ENCODE results near the gene CD99. TPM values are rescaled to one million over a fixed set of nuclear protein-coding genes. Genes with fewer than 3 reads are reported as not detected.
A peak's percentile ranks its signal among the peaks of the same experiment; 100 is the strongest.
"Not testable (repeated sequence)": the region's sequence is repeated elsewhere in the genome, so short reads cannot be mapped to it uniquely, and the experiment has no call there.

Gene CD99
- total RNA-seq, 1 experiment from 2014 or later, result 92.1 TPM

DNA sequence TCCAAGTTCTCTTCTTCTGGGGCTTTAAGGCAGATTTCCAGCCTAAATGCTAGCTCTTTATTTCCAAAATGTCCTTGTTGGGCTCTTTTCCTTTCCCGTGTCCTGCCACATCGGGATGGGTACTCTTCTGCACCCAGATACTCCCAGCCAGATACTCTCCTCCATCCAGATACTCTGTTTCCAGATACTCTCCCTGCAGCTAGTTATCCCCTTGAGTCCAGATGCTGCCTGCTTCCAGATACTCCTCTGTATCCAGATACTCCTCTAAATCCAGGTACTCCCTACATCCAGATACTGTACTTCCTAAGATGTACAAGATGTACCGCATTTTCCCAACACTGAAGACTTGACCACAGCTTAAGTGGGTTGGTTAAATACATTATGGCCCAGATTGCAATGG lies 50.3 kb downstream of the CD99 start:
- no peak overlapping the region for H3T11ph ChIP-seq (ENCODE audit: low read length)
- no peak overlapping the region for H3K56ac ChIP-seq (ENCODE audit: insufficient read length, low read depth, low read length)
- H3K9me3 ChIP-seq (ENCODE audit: control insufficient read depth, low read depth, low read length), result no peaks in the 10 kb centered on the region
- no CpG with 5 or more reads among the region's 3 CpGs for WGBS (ENCODE audit: extremely low coverage, insufficient read length, low lambda C conversion rate)
- H3K4me1 Mint-ChIP-seq, result peaks cover 4 to 7% of the 10 kb centered on the region in 2 experiments; a peak in 3 of 4 replicates
- H3K4me1 ChIP-seq (ENCODE audit: insufficient read depth, low read length), result no peaks in the 10 kb centered on the region
- no peaks in the 10 kb centered on the region for H4K20me1 ChIP-seq (ENCODE audit: control insufficient read depth, insufficient read depth, insufficient read length)
- no peak overlapping the region for H3K27ac Mint-ChIP-seq
- no peaks in the 10 kb centered on the region for H3K9me3 Mint-ChIP-seq
- no peaks in the 10 kb centered on the region for H3K27me3 Mint-ChIP-seq (ENCODE audit: low read depth)
- H4K8ac ChIP-seq (replicated peaks; ENCODE audit: insufficient read length, low read depth, low read length), result no peak overlapping the region
- H3K79me1 ChIP-seq (ENCODE audit: insufficient read depth, low read depth, low read length, poor library complexity, severe bottlenecking), result no peaks in the 10 kb centered on the region
- no peak overlapping the region for H2BK15ac ChIP-seq (ENCODE audit: low read depth, low read length)
- H3K23ac ChIP-seq (ENCODE audit: insufficient read length, low read depth, low read length), result no peak overlapping the region
- no peak overlapping the region for H2BK5ac ChIP-seq (ENCODE audit: insufficient read length, low read length)
- no peak overlapping the region for H2AK5ac ChIP-seq (ENCODE audit: insufficient read length, low read length)
- no peaks in the 10 kb centered on the region for H3K23me2 ChIP-seq (ENCODE audit: insufficient read length, low read depth, low read length, poor library complexity, severe bottlenecking)
- no peak overlapping the region for H3K9ac ChIP-seq (ENCODE audit: extremely low read depth, insufficient read length, low read length)
- H3K4me2 ChIP-seq (ENCODE audit: insufficient read depth, insufficient read length, low read length), result no peak overlapping the region
- no peak for DNase-seq
- peaks cover 6 to 19% (median 12%) of the 10 kb centered on the region in 3 experiments; a peak in 5 of 7 replicates for H3K36me3 Mint-ChIP-seq (ENCODE audit: insufficient read depth in 1 of 3, low read depth in 3 of 3)
- H3K14ac ChIP-seq (ENCODE audit: insufficient read depth, low read length), result no peak overlapping the region
- no peak for TF ChIP-seq CTCF (conservative IDR thresholded peaks at IDR 0.05)
- H4K5ac ChIP-seq (ENCODE audit: insufficient read length, low read depth, low read length), result no peak overlapping the region
- peak overlapping the region; percentile 73 for H2BK12ac ChIP-seq (ENCODE audit: insufficient read length, low read depth, low read length)
- no peak overlapping the region for H2BK120ac ChIP-seq (ENCODE audit: low read depth, low read length, poor library complexity, severe bottlenecking)
- H3K4ac ChIP-seq (ENCODE audit: low read depth, low read length), result no peak overlapping the region
- no peak overlapping the region for H2BK20ac ChIP-seq (ENCODE audit: low read depth, low read length, poor library complexity, severe bottlenecking)
- H3K27me3 ChIP-seq (ENCODE audit: insufficient read depth, low read length), result no peaks in the 10 kb centered on the region
- no peaks in the 10 kb centered on the region for H3K79me2 ChIP-seq (ENCODE audit: insufficient read depth, low read length)
- H4K91ac ChIP-seq (ENCODE audit: insufficient read length, low read depth, low read length), result no peak overlapping the region
- H2AFZ ChIP-seq (ENCODE audit: low read length), result no peak overlapping the region
- H3K18ac ChIP-seq (ENCODE audit: insufficient read length, low read depth, low read length), result no peak overlapping the region
- no peak overlapping the region for H3K27ac ChIP-seq (ENCODE audit: insufficient read length, low read depth, low read length)
- H3K4me3 Mint-ChIP-seq, result no peak overlapping the region

DNA sequence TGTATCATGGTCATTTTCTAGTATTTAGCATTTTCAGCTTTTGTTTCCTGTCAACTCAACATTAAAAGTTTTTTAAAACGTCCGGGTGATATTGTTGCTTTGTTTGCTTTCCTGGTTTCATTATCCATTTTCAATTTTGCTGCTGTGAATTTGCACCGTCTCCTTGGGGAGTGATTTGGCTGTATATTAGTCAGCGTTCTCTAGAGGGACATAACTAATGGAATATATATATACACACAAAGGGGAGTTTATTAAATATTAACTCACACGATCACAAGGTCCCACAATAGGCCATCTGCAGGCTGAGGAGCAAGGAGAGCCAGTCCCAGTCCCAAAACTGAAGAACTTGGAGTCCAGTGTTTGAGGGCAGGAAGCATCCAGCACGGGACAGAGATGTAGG lies 55.2 kb downstream of the CD99 start:
- not testable (repeated sequence) for H3K27me3 Mint-ChIP-seq (ENCODE audit: low read depth); H3K27me3 ChIP-seq (ENCODE audit: insufficient read depth, low read length); H2BK12ac ChIP-seq (ENCODE audit: insufficient read length, low read depth, low read length); H3K4me3 Mint-ChIP-seq; H2AFZ ChIP-seq (ENCODE audit: low read length); H3K27ac ChIP-seq (ENCODE audit: insufficient read length, low read depth, low read length); H3K9me3 Mint-ChIP-seq; H3K23me2 ChIP-seq (ENCODE audit: insufficient read length, low read depth, low read length, poor library complexity, severe bottlenecking); H3K9ac ChIP-seq (ENCODE audit: extremely low read depth, insufficient read length, low read length); H4K8ac ChIP-seq (replicated peaks; ENCODE audit: insufficient read length, low read depth, low read length); H3K4me2 ChIP-seq (ENCODE audit: insufficient read depth, insufficient read length, low read length); H3K4me1 ChIP-seq (ENCODE audit: insufficient read depth, low read length); H2AK5ac ChIP-seq (ENCODE audit: insufficient read length, low read length); H4K5ac ChIP-seq (ENCODE audit: insufficient read length, low read depth, low read length); H3K4me1 Mint-ChIP-seq; H3K4ac ChIP-seq (ENCODE audit: low read depth, low read length); H3K56ac ChIP-seq (ENCODE audit: insufficient read length, low read depth, low read length); H3K18ac ChIP-seq (ENCODE audit: insufficient read length, low read depth, low read length); H2BK20ac ChIP-seq (ENCODE audit: low read depth, low read length, poor library complexity, severe bottlenecking); H3K9me3 ChIP-seq (ENCODE audit: control insufficient read depth, low read depth, low read length); H4K20me1 ChIP-seq (ENCODE audit: control insufficient read depth, insufficient read depth, insufficient read length); H3K36me3 Mint-ChIP-seq (ENCODE audit: insufficient read depth in 1 of 3, low read depth in 3 of 3); H2BK120ac ChIP-seq (ENCODE audit: low read depth, low read length, poor library complexity, severe bottlenecking); H3K79me1 ChIP-seq (ENCODE audit: insufficient read depth, low read depth, low read length, poor library complexity, severe bottlenecking); H2BK5ac ChIP-seq (ENCODE audit: insufficient read length, low read length); H2BK15ac ChIP-seq (ENCODE audit: low read depth, low read length); H3K79me2 ChIP-seq (ENCODE audit: insufficient read depth, low read length); H4K91ac ChIP-seq (ENCODE audit: insufficient read length, low read depth, low read length); H3K23ac ChIP-seq (ENCODE audit: insufficient read length, low read depth, low read length); DNase-seq; H3K14ac ChIP-seq (ENCODE audit: insufficient read depth, low read length); H3T11ph ChIP-seq (ENCODE audit: low read length)
- H3K27ac Mint-ChIP-seq, result 0 out of 7 replicates have a peak overlapping the region, but pooled peaks of 1 of the 3 experiments have one; percentile 2
- WGBS (ENCODE audit: extremely low coverage, insufficient read length, low lambda C conversion rate), result no CpG with 5 or more reads among the region's 6 CpGs
